ENCODE measurements around the gene ACER1.
"Not testable (repeated sequence)": the region's sequence is repeated elsewhere in the genome, so short reads cannot be mapped to it uniquely, and the experiment has no call there.

ACER1 gene

DNA sequence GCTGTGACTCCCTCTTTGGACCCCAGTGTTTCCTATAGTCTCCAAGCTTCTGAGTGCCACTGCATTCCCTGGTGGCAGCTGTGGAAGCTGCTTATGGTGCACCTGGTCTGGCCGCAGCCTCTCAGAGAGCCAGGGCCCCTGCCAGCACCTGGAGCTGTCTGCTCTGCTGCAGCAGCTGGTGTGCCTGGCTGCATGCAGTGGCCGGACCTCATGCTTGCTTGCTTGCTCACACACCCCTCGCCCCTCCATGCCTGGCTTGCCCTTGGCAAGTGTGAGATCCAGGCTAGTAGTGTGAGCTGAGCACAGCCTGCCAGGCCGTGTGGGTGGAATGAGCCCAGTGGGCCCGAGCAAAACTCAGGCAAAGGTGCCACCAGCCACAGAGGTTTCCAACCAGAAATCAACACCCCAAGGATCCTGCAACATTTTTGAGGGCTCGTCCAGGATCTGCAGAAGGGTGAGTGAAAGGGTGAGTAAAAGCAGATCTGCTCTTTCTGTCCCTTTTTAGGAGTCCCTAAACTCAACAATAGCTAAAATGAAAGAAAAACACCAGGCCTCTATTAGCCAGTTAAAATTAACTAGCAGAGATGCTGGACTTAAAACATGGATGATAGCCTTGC is 46.0 kb downstream of the ACER1 start:
- DNase-seq (ENCODE audit: low spot score), result no peak

- DNase-seq (ENCODE audit: low spot score), result no peak
These were observed 46.7 kb downstream of the ACER1 start for GRCh38 chr19:6286676-6287075.

- DNase-seq (ENCODE audit: low spot score), result not testable (repeated sequence)
These were observed 51.0 kb downstream of the ACER1 start for GRCh38 chr19:6282393-6282792.

DNA sequence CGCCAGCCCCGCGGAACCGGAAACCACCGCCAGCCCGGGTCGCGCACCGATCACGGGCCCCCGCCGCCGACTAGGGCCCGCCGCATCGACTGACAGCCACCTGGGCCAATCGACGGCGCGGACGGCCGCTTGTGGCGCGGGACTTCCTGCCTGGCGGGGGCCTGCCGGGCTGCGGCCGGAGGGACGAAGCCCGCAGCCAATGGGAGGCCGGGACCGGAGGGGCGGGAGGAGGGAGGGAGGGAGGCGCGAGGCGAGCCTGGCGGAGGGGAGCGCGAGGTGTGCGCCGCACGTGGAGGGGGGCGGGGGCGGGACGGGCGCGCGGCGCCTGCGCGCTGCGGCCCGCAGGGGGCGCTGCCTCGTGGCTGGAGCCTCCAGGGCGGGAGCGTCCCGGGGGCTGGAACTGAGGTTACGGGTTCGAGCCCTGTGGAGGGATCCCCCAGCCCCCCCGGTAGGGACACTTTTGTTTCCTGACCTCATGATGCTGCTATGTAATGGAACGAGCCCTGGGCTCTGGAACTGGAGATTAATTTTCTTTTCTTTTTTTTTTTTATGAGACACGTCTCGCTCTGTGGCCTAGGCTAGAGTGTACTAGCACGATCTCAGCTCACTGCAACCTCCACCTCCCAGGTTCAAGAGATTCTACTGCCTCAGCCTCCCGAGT is 53.4 kb downstream of the ACER1 start, which contains the start of gene MLLT1:
TSS of gene MLLT1 (minus strand) at position 45 of the 661 bp plus-strand sequence. CDS start 191 bp downstream, outside the sequence.
- peak; percentile 93 for DNase-seq (ENCODE audit: low spot score)

GRCh38 chr19:6279620-6279930 is 53.8 kb downstream of the ACER1 start:
- DNase-seq (ENCODE audit: low spot score), result no peak

- no peak for DNase-seq (ENCODE audit: low spot score)
These were observed 54.4 kb downstream of the ACER1 start for GRCh38 chr19:6278740-6279619.

DNA sequence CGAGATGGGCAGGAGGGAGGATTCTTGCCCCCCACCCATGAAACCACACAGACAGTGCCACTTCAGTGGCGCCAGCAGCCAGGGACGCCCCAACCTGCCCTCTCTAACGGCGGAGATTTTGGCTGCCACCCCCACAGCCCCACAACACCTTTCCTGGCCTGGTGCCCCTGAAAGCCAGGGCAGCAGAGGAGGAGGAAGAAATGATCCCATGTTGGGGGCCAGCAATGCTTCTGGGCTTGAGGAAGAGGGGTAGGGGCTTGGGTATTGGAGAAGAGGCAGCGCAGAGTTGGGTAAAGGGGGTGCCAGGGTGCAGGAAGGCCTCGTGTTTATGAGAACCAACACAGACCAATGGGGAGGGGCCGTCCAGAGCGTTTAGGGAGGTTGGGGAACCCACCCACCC is 55.4 kb downstream of the ACER1 start:
- no peak for DNase-seq (ENCODE audit: low spot score)

DNA sequence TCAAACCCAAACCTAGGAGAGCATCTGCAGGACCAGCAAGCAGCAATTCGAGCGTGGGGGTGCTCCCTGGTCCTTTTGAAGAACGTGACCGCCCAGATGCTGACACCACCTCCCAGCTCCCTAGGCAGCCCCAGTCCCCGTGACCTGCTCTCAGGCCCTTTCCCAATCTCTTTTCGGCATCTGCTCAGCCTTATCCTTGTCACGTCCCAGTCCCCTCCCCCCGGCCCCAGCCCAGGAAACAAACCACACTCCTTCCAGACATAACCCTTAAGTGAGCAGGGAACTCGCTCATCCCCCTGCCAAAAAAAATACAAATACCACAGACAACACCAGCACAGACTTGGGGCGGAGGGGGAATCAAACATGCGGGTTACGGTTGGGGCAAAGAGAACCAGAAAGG is 57.0 kb downstream of the ACER1 start:
- no peak for DNase-seq (ENCODE audit: low spot score)

- DNase-seq (ENCODE audit: low spot score), result no peak
These were observed 58.2 kb downstream of the ACER1 start for GRCh38 chr19:6275170-6275744.

DNA sequence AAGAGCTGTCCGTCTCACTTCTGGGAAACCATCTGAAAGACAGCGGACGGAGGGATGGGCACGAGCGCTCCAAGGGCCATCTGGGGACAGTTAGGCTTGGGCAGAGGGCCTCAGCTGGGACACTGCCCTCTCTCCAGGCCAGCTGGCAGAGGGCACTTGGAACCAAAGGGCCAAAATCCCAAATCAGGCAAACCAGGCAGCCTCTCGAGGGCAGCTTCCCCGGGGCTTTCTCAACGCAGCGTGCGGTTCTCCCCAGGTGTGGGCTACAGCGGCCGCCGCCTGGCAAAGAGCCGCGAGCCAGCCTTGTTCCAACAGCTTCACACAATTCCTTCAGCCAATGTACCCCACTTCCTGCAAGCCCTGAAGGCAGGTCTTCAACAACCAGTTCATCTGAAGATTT is 58.7 kb downstream of the ACER1 start:
- no peak for DNase-seq (ENCODE audit: low spot score)

DNA sequence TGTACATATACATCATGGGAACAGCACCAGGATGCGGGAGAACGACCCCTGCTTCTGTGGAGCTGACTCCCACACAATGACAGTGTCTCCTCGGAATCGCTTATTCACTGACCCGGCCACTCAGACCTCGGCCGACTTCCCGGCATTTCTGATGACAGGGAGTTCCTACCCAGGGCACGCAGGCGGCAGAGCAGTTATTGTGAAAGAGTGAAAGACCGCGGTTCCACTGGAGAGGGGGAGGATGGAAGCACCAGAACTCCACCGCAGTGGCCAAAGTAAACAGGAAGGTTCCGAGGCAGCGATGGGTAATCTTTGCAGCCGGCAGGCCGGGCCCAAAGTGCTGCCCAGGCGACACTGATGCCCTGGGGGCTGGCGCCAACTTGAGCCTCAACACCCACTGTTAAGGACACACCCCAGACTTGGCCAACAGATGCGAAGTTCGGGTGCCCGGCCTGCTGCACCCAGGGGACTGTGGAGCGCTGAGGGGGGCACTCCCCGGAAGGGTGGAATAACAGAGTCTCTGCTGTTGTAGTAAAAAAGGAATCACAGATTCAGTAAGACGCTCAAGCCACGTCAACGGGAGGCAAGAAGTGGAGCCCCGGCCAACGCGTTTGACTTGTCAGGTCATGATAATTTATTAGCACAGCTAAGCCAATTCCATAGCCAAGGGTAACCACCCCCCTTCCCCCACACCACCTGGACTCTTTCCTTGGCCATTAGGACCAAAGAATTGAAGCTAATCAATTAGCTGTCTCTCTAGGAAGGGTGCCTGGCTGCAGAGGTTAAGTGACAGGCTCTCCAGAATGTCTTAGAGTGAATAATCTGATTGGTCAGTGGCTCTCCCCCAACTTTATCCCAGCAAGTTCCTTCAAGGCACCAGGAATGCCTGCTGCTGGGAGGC is 59.5 kb downstream of the ACER1 start:
- peak; percentile 46 for DNase-seq (ENCODE audit: low spot score)

DNA sequence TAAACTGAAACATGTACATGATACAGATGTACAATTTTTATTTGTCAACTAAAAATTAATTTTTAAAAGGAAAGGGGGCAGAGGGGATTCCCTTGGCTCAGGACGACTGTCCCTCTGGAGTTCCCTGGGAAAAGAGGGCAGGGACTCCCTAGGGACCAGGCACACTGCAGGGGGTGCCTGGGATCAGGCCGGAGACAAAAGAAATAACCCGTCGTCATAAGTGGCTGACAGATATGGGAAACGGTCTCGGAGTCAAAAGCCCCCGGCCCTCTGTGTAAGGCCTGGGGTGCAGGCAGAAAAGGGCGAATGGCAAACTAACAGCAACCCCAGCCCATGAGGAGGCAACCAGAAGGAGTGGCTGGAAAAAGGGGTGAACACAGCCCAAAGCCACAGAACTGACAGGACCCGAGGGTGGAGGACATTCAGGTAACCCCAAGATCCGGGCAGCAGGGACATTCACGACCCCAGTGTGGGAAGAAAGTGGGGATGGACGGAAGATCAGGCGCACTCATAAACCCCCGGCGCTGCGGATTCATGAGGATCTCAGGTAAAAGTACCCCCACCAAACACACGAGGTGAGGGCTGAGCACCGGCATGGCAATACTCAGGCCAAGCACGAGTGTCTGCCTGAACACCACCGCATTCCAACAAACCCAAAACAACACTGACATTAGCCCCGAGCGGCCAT is 60.4 kb downstream of the ACER1 start:
- no peak for DNase-seq (ENCODE audit: low spot score)

DNA sequence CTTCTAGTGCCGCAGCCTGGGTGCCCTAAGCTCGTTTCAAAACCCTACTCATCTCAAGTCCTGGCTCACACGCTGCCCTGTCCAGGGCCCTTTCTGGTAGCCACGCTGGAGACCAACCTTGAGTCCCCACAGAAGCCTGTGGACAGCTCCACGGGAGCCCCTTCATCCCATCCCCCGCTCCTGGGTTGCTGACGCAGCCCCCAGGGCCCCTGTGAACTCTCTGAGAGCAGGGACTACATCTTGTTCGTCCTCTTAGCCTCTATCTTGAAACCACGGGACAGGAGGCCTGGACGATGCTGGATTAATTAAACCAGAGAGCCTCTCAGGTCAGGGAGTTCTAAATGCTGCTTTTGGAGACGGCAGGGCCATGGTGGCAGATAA is 61.0 kb downstream of the ACER1 start:
- DNase-seq (ENCODE audit: low spot score), result no peak

DNA sequence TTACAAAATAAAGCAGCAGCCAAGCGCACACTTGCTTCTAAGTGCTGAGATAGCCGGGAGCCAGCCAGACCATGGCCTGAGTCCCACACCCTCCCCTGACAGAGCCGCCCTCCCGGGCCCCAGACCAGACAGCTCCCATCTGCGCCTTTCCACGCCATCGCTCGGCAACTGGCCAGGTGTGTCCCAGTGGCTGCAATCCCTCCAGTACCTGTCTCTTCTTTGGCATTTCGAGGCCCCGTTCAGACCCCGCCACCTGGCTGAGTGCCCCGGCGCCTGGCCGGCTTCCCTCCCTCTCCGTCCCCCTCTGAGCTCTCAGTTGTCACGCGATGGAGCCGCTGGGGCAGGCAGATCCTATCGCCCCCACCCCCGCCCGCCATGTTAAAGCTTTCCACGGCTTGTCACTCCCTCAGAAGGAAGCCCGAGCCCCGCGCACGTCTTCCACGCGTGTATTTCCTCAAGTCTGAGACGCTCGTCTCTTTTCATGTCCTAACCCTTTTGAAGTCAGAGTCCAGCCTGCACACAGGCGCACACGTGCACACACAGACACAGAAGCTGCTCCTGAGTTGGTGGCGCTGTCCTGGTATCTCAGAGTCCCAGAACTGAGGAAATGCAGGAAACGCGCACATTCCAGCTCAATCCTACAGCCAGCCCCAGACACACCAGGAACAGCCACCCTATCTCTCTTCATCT is 61.5 kb downstream of the ACER1 start:
- DNase-seq (ENCODE audit: low spot score), result peak; percentile 54

GRCh38 chr19:6271251-6271650 is 62.2 kb downstream of the ACER1 start:
- no peak for DNase-seq (ENCODE audit: low spot score)

DNA sequence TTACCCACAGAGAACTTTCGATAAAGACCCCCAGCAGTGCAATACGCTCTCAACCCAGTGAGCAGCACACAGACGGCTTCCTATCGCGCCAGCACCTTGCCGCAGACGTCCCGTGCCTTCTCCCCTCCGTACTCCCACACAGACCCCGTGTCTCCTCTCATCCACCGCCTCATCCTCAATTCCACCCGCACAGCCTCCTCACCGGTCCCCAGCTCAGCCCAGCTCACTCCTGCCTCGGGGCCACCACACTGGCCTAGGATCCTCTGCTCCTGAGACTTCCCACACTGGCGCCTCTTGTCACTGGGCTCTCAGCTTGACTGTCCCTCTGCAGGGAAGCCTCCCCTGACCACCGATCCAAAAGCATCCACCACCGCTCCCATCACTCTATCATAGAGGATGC is 62.6 kb downstream of the ACER1 start:
- DNase-seq (ENCODE audit: low spot score), result no peak

DNA sequence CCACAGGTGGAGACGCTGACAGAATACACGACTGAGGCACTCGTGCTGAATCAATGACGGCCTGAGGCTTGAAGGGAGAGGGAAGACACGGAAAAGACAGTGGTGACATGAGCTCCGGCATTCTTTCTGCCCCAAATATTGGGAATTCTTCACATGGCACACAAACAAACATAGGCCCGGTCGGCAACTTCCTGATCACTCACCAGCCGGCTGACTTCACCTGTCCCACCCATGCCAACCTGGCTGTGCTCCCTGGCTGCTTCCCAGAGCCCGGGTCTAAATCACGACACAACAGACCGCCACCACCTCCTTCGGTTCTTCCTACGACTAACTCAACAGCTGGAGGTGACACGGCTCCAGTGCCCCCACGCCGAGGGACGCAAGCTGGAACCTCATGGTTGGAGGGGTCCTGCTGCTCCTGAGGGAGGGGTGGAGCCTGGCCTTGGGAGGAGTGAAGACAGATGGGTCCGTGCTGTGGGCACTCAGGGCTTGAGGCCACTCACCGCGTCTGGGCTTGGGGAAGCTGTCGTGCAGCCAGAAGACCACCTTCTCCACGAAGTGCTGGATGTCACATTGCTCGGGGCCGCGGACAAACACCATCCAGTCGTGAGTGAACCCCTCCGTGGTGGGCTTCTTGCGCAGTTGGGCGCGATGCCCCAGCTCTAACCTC is 63.2 kb downstream of the ACER1 start:
- DNase-seq (ENCODE audit: low spot score), result no peak

GRCh38 chr19:6269101-6269886 is 64.1 kb downstream of the ACER1 start:
- DNase-seq (ENCODE audit: low spot score), result no peak

DNA sequence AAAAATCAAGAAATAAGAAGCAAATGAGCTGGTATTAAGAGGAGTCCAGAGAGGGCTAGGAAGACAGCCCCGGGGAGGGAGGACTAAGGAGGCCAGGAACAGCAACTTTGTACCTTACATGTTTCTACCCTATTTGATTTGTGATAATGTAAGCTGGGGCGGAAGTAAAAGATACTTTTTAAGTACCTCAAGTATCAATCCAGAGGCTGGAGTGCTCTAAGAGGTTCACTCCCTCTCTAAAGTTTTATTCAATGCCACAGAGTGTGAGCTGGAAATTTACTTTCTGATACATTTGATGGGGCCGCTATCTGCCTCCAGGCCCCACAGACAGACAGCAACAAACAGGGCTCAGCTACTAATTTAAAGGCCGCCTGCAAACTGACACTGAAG is 65.0 kb downstream of the ACER1 start:
- DNase-seq (ENCODE audit: low spot score), result no peak

Data from pons (tissue), 1 donor.